Lung microvascular endothelial cell (primary cell): ENCODE results near the gene C19orf47. TPM values are rescaled to one million over a fixed set of nuclear protein-coding genes. Genes with fewer than 3 reads are reported as not detected.

Experiments used
- DNase-seq, 2 donors: peaks; one replicate each; pipeline versions ENCODE4 v3.0.0 to v3.0.0-alpha.2; 2010; ENCODE audit warnings: low read depth in 2 of 2
- total RNA-seq: library from RNA; depleted of rRNA; stranded (reverse); fragments of >200 nt; gene quantifications from 2 replicates; pipeline ENCODE4 v1.2.1, GENCODE V29; 2014

The C19orf47 gene
- total RNA-seq, 1 donor from 2014 or later, result 6.5 TPM

DNA sequence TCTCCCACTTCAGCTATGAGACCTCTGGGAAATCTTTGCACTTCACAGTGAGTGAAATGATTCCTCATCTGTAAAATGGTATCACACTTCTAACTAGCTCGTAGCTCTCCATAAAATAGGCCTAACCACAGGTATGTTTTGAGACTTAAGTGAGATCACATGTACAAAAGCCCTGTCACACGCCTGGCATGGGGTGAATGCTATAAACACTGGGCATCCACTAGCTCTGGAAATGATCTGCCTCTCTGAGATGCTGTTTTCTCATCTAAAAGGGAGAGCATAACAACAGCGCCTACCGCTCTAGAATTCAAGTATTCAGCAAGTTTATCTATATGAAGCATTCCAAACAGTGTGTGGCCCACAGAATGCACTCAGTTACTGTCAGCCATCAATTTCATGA is 65.3 kb downstream of the C19orf47 start:
- DNase-seq, result no peak

DNA sequence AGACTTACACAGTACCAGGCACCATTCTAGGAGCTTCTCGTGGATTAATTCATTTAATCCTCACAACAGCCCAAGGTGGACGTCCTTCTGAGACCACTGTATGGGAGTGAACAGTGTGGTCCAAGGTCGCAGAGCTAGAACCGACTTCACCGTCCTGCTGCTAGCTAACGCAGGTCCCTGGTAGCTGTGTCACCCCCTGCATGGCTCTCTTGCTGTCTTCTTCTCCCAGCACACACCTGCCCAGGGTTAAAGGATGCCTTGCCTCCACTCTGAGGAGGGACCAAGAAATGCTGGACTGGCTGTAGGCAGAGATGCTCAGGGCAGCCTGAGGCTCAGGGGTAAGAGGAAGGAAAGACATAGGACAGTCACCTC is 66.0 kb downstream of the C19orf47 start:
- no peak for DNase-seq

DNA sequence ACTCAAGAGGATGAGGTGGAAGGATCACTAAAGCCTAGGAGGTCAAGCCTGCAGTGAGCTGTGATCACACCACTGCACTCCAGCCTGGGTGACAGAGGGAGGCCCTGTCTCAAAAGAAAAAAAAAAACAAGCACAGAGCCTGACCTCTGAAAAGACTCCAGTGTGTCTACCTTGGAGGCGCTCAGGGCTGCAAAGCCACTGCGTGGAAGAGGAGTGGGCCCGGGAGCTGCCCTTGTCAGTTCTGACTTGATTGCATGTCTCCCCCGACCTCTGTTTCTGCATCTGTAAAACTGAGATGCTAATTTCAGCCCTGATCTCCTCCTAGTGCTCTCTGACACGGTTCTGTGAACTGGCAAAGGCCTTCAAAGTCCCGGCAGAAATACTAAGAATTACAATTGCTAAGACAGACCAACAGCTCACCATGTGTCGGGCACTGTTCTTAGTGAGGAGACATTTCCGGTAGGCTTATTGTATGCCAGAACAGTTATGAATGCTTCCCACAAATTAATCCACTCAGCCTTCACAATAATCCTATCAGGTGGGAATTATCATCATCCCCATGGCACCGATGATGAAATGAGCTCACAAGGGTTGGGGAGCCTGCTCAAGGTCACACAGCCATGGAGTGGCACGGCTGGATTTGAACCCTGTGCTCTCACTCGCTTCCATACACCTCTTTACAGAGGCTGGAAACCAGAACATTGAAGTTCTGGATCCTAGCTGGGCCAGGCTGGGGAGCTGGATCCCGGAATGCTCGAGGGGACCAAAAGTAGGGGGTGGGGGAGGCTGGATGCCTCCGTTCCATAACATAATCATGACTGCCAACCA is 66.6 kb downstream of the C19orf47 start:
- DNase-seq, result no peak

DNA sequence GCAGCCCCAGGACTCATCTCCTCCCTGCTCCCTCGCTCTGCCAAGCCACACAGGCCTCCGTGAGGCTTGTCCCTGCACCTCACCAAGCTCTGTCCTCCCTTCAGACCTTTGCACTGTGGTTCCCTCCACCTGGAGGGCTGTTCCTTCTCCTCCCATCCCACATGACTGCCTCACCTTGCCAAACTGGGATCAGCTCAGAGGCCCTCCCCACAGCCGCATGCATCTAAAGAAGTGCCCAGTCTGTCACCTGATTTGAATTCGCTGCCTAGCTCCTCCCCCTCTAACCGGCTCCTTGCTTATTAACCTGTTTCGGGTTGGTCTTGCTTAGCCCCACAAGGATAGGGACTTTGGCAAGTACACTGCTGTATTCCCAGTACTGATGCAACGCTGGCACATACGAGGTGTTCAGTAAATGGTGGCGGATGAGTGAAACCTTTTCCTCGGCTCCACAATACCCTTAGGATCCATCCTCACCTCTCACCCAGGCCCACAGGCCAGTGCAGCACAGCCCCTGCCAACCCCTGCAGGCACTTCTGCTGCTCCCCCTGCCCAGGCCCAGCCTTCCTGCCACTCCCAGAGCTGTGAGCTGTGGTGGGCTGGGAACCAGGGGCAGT is 67.5 kb downstream of the C19orf47 start:
- DNase-seq, result no peak

DNA sequence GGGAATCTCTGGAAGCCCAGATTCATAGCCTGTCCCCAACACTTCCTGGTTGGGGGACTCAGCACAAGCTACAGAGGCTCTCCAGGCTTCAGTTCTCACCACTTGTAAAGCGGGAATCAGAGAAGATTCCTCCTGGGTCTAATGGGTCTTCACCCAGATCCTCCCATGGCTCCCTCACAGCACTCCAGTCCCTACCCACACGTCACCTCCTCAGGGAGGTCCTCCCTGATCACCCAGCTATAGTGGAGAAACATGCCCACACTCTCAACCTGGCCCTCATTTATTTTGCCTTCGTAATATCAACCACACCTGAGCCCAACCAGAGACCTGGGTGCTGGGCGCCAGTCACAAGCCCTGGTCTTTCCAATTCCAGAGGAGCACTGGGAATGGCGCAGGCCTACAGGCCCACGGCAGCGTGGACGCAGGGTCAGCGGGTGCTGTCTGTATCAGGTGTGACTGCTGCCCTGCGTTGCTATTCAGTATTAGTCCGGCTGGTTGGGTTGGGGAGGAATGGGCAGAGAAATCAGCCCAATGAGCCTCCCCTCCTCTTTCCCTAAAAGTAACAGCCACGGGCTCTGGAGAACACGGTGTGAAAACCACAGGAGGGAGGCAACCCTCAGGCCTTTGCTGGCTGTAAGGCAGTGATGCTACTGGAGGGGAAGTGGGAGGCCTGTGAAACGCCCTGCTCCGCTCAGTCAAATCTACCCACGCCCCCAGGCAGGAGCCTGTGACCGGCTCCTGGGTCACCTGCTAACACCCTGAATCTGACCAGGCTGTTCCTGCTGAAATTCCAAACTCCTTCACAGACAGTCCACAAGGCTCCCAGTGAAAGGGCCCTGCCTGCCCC is 68.2 kb downstream of the C19orf47 start:
- no peak for DNase-seq

DNA sequence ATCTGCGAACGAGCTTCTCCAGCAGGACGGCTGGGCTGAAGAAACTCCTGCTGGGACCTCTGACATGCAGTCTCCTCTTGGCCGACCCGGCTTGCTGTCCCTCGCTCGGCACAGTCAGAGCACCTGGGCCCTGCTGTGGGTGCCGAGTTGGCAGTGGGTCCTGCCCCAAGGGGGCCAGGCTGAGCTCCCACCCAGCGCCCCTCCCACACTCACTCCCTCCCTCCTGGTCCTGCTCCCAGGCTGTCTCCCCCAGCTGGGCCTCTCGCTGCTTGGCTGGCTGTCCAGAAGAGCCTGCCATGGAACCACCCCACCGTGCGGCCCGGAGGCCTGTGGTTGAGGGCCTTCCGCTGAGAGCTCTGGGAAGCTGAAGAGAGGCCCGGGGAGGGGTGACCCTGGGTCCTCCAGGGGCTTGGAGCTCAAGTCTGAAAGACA is 69.1 kb downstream of the C19orf47 start:
- DNase-seq, result no peak

DNA sequence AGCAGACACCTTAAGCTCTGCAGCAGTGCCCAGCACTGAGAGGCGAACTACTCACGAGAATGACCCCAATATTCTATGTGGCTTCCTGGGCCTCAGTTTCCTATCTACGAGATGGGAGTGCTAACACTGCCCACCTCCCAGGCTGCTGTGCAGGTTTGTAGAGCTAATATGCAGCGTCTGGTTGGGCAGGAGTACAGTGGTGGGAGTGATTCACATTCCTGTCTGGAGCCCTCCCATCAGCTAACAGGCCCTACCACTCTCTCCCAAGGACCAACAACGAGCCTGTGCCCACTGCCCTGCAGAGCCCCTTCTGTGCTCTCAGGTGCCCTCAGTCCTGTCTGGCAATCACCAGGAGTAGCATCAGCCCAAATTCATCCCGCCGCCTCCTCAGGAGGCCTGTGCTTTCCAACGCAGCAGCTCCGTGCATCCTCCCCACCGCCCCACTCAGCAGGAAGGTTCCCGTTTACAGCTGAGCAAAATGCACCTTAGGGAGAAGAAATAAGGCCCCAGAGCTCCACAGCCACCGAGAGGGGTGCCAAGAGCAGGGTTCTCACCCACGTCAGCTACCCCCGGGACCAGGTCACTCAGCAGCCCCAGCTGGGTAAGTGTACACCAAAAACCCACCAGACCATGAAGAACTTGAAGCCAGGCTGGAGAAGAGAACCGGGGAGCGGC is 69.7 kb downstream of the C19orf47 start:
- no peak for DNase-seq

DNA sequence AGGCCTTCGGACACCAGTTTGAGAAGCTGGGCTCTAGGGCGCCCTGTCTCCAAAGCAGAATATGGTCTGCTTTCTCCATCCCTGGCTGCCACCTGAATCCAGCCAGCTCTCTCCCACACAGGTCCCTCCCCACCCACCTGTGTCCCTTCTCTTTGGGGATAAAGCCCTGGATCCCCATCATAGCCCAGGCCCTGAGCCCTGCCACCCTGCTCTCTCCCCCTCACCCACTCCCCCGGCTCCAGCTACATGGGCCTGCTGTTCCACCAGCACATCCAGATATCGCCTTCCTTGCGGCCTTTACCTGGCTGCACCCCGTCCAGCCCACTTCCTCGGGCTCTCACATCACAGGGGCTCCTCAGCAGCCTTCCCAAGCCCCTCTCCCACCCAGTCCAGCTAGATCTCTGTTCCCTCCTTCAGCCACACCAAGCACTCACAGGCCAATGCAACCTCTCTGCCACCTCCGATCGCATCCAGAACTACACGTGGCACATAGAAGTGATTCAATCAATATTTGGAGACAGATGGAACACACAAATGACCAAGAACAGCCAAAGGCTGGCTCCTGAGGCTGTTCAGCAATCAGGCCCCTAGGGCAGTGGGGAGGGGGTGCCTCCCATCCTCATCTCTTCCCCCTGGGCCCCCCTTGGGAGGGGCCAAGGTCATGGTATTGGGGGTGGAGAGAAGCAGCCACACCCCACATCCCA is 70.7 kb downstream of the C19orf47 start:
- no peak for DNase-seq

DNA sequence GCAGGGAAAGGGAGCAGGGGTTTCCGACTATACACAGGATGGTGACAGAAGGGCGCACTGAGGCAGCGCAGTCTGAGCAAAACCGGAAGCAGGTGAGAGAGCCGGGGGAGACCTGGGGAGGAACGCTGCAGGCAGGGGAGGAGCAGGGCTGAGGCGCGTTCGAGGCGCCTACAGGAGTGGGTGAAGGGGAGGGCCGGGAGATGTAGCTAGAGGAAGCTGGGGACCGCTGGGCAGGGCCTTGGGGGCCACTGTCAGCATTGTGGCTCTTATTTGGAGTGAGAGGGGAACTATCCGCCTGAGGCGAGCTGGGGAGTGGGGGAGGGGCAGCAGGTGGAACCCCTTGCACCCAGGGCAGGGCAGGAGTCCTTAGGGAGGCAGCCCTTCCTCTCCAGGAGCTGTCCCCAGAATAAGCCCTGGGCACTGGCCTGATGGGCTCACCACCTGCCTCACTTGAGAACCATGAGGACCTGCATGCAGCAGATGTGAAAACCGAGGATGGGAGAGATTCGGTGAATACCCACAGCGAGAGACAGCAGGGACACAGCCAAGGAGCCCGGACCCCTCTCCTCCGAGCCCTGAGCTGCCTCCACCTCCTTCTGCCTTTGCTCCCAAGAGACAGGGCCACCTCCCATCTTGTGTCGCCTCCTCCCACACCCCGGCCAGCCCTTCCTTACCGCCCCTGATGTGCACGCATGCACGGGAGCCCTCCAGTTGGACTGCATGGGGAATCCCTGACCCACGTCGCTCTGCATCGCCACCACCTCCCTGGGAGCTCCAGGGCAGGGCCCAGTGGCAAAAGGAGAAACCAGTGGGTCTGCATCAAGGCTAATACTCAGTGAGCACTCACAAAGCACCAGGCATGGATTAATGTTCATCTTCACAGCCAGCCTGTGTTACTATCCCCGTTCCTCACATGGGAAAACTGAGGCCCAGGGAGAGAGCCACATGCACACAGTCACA is 73.3 kb downstream of the C19orf47 start:
- DNase-seq, result no peak

DNA sequence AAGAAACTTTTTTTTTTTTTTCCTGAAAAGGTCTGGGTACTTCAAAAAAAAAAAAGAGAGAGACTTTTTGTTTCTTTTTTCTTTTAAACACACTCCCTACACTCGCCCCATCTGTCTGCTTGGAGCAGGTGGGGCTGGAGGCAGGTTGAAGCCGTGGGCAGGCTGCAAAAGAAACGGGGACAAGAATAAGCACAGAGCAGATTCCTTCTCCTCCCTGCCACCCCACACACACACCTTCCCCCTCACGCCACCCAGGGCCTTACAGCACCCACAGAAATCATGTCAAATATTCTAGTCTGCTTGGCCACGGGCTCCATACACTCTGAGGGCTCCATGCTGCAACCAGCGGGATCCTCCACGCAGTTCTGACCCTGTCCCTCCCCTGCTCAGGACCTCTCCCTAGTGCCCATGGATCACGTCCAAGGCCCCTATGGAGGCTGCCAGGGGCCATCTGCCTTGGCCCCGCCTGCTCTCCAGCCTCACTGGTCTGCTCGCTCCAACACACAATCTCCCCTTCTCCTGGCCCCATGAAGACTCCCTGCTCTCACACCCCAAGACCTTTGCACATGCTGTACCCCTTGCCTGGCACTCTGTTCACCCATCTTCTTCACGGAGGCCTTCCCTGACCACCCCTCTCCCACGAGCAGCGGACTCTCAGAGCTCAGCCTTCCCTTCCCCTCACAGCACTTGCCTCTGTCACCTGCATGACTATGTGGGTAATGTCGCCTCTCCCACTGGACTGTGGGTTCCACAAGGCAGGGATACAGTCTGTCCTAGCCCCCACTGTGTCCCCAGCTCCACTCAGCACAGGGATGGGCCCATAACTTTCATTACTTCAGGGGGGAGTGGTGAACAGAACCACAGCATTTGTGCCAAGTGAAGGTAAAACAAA is 74.5 kb downstream of the C19orf47 start:
- no peak for DNase-seq

DNA sequence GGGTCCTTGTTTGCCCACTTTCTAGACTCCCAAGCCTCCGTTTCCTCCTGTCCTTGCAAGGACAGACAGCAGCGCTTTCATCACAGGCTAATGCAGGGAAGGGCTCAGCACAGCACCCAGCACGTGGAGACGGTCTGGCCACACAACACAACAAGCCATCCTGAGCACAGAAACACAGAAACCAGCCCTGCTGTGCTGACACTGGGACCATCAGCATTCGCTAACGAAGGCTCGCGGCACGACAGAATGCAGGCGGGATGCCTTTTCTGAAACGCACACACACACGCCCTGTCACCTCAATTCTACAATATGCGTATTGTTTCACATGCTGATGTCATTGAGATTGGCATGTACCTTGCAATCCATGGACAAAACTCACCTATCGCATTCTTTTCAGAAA is 75.9 kb downstream of the C19orf47 start:
- DNase-seq, result no peak

DNA sequence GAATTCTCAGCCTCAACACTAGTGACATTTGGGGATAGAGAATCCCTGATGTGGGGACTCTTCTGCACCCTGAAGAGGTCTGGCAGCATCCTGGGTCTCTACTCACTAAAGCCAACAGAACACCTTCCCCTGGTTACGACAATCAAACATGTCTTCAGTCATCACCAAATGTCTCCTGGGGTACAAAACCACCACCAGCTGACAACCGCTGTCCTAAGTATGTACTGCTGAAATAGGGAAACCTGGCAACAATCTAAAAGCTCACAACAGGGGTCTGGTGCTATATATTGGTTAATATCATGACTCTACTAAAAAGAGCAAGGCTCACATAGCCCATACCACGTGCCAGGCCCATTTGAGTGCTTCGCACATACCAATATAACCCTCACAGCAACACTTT is 76.5 kb downstream of the C19orf47 start:
- no peak for DNase-seq

DNA sequence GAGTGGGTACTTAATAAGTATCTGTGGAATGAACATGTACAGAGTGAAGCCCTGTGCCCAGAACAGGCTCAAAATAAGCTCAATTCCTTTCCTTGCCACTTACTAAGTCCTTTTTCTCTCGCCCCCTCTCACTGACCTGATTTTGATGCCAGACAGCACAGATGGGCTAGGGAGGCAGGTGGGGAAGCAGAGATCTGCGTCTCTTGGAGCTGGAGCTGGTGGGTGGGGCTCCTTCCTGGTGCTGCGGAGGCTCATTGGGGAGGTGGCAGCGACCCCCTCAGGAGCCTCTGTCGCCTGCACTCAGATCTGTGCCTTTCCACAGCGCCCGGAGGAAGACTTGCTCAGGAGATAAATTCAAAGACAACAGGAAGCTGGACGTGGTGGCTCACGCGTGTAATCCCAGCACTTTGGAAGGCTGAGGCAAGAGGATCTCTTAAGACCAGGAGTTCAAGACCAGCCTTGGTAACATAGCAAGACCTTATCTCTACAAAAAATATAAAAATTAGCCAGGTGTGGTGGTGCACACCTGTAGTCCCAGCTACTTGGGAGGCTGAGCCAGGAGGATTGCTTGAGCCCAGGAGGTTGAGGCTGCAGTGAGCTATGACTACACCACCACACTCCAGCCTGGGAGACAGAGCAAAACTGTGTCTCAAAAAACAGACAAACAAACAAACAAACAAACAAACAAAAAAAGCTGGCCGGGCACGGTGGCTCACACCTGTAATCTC is 77.7 kb downstream of the C19orf47 start:
- peak in 1 of 2 donors; percentile 18 for DNase-seq

Other genes with a start within 250 kb of the C19orf47 start
- 3.3 and 6.7 TPM in 2 replicates for gene MAP3K10, start 157.0 kb downstream of the C19orf47 start, total RNA-seq
- gene TTC9B, start 130.0 kb downstream of the C19orf47 start, total RNA-seq, result under 0.01 TPM in 1 of 2 replicates, not detected in the other
- gene CCNP, start 121.7 kb downstream of the C19orf47 start, total RNA-seq, result under 0.01 and 0.20 TPM in 2 replicates
- gene AKT2, start 63.1 kb downstream of the C19orf47 start, total RNA-seq, result 14.4 and 31.0 TPM in 2 replicates
- 87.6 and 128 TPM in 2 replicates for gene PLD3, start 298 bp upstream of the C19orf47 start, total RNA-seq
- under 0.01 TPM in 1 of 2 replicates, not detected in the other for gene HIPK4, start 41.8 kb upstream of the C19orf47 start, total RNA-seq
- gene PRX, start 65.0 kb upstream of the C19orf47 start, total RNA-seq, result 0.87 and 1.2 TPM in 2 replicates
- gene SERTAD1, start 77.6 kb upstream of the C19orf47 start, total RNA-seq, result 15.7 and 27.8 TPM in 2 replicates
- 18.3 and 27.2 TPM in 2 replicates for gene SERTAD3, start 95.9 kb upstream of the C19orf47 start, total RNA-seq
- gene BLVRB, start 117.3 kb upstream of the C19orf47 start, total RNA-seq, result 45.6 and 46.2 TPM in 2 replicates
- 0.22 TPM in 1 of 2 replicates, not detected in the other for gene SPTBN4, start 118.6 kb upstream of the C19orf47 start, total RNA-seq
- 25.1 and 28.2 TPM in 2 replicates for gene SHKBP1, start 228.5 kb upstream of the C19orf47 start, total RNA-seq